GM19455 (cell line): ENCODE results near the gene RRP8.
A peak's percentile ranks its signal among the peaks of the same experiment; 100 is the strongest.

Experiments used
- ATAC-seq: cut with Tn5 transposase; IDR thresholded peaks from one replicate; pipeline ENCODE4 v1.9.1; 2021; ENCODE audit not compliant: unreplicated experiment

Gene RRP8

DNA sequence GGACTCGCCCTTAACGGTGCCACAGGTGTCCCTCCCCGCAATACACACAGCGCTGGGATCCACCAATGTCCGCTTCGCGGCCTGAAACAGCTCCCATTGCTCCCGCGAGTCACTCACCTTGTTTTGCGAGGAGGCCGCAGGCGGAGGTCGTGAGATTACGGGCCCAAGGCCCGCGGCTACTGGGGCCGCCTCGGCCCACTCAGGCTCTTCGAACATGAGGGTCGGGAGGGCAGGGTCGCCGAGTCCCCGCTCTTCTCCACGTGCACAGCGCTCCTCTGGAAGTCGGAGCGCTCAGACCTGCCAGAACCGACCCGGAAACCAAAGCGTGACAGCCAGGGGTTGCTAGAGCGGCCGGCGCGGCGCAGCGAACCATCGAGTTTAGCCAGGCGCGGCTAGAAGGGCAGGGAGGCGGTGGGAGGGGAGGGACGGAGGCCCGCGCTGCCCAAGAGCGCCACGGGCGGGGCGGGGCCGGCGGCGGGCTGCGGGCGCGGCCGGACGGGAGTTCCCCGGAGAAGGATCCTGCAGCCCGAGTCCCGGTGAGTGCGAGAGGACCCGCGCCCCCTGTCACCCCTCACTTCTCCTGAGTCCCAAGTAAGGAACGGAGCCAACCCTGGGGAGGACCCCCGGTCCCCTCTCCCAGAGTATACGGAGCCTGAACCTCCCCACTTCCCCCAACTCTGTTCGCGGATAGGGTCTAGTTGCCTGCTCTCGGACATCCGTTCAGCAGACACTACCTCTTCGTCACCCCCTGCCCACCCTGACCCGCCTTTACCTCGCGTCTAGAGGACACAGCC is at the start of gene RRP8, which contains the start of gene ILK:
Gene RRP8, minus strand, starts transcription at position 330 of the 794 bp plus-strand sequence. Its CDS starts 114 bp downstream, at position 216.
Gene ILK, plus strand, starts transcription at position 488 of the 794 bp plus-strand sequence. CDS start 498 bp downstream, outside the sequence.
- ATAC-seq, result peak; percentile 75

DNA sequence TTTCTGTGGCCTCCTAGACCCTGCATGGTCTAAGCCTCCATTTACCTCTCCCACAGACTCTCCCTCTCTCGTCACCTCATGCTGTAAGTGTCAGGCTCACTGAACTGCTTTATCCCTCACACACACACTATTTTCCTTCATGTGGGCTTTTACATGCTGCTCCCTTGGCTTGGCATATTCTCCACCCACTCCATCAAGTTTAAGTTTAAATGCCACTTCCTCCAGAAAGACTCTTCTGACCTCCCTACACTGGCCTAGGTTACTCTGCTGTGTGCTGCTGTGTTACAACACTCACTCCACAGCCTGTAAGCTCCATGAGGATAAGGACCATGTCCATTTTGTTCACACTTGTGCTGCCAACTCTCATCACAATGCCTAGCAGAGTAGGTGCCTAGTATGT is 49.7 kb upstream of the RRP8 start:
- ATAC-seq, result no peak

DNA sequence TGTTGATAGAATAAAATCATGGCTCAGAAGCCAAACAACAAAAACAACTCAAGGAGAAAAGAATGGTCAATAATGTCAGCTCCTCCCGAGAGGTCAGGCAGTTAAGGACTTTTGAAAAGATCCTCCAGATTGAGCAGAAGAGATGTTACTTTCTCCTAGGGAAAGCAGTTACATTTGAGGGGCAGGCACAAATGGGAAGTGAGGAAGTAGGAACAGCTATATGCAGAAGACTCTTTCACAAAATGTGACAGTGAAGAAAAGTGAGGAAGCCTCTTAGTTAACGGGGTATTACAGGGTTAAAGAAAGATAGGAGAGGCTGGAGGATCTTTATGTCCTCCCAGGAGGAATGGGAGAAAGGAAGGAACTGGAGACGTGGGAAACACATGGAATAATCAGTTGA is 48.8 kb upstream of the RRP8 start:
- no peak for ATAC-seq

DNA sequence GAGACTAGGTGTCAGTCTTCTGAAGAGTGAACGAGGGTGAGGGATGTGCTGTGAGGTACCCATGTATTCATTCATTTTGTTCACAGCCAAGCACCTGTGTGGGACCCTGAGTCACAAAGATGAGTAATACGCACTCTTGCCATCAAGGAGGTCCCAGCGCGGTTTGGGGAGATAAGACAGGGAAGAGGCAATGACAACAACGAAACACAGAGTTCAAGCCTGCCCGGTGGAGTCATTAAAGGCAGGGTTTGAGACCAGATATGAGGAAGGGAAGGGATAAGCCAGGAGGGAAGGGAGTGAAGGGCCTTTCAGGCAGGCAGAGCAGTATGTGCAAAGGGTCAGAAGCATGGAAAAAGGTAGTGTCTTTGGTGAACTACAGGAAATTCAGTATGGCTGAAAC is 47.6 kb upstream of the RRP8 start:
- no peak for ATAC-seq

DNA sequence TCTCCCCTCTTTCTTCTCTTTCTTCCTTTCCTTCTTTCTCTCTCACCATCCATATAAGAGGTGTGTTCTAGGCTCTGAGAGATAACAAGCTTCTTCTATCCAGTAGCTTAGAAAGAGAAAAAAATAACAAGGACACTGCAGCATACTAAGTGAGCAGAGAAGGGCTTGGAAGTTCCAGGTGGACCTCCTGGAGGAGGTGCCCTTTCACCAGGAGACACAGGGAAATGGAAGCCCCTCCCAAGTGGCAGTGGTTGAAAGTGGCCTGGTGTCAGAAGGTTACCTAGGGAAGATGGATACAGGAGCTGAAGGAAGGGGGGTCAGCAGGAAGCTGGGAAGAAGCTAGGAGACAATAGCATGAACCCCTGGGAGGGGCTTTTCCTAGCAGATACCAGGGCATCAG is 46.7 kb upstream of the RRP8 start:
- ATAC-seq, result no peak

DNA sequence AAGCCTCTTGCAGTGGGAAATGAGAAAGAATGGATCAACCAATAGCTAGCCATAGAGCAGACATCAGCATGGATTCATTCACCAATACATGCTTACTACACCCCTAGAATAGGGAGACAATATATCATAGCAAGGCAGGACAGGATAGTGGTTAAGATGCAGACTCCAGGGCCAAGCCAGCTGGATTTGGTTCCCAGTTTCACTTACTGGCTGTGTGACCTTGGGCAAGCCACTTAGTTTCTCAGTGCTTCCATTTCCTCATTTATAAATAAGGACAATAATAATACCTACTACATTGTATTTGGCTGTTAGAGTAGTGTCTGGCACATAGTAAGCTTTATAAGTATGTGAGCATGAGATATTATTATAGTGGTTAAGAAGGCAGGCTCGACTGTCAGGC is 45.1 kb upstream of the RRP8 start:
- ATAC-seq, result no peak

DNA sequence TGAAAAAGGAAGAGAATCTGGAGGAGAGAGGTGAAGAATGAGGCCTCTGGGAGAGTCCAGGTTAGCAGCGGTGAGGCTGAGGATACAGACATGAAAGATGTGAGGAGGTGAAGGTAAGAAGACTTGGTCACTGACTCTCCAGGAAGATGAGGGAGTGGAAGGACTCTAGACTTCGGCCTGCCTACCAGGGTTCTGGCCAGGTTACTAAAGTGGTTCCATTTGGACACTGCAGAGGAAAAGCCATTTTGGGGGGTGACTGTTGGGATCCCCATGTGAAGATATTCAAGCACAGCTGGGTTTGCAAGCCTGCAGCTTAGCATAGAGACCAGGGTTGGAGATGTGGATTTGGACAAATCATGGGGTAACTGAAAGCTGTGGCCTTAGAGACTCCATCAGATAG is 44.4 kb upstream of the RRP8 start:
- no peak for ATAC-seq

DNA sequence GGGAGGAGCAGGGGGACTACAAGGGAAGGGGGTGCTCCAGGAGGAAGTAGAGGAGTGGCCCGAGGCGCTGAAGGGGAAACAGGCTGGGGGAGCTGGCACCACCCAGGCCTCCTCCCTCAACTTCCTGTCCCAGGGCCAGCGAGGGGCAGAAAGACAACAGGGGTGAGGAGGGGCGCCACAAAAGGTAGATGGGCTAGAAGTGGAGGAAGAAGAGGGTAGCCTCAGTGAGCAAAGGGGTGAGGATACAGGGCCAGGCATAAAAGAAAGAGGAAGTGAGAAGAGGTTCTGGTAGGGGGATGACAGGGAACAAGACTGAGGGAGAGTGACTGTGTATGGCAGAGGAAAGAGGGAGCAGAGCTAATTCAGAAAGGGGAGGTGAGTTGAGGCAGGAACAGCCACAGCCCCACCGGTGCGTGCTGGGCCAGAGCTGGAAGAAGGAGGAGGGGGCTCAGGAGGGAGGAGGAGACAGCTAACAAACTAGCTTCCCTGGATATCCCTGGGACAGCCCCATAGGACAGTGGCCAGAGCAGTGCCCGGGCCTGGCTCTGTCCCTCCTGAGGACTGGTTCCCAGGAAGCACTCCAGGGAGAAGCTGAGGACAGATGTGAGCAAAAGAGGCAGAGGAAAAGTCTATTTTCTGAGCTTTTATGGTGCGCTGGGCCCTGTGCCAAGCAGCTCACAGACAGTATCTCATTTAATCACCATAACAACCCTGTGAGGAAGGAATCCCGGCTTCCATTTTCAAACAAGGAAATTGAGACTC is 43.7 kb upstream of the RRP8 start:
- peak; percentile 92 for ATAC-seq

DNA sequence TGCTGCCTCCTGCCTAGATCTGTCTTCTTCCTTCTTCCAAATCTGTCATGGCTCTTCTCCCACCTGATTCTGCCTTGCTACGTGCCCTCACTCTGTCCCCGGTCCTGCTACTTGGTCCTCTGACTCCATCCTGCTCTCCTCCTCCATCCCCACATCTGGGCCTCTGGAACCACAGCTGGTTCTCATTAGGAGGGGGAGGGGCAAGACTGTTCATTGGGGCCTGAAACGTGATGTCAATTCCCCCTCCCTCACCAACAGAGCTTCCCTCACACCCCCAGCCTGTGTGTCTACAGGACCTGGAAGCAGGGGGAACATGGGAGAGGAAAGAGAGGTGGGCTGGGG is 43.1 kb upstream of the RRP8 start:
- ATAC-seq, result no peak

DNA sequence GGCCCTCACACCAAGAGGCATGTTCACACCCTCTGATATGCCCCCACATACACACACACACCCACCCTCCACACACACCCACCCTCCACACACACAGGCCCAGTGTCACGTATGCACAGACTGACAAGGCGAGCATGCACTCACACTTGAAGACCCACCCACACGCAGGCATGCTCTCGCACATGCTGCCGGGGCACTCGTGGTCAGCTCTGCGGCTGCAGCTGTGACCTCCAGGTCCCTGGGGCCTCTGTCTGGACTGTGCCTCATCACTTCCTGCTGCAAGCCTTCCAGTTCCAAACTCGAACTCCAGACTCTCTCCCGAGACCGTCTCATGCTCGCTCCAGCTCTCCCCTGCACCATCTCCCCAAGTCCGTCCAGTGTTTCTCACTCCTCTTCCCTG is 42.7 kb upstream of the RRP8 start:
- no peak for ATAC-seq

DNA sequence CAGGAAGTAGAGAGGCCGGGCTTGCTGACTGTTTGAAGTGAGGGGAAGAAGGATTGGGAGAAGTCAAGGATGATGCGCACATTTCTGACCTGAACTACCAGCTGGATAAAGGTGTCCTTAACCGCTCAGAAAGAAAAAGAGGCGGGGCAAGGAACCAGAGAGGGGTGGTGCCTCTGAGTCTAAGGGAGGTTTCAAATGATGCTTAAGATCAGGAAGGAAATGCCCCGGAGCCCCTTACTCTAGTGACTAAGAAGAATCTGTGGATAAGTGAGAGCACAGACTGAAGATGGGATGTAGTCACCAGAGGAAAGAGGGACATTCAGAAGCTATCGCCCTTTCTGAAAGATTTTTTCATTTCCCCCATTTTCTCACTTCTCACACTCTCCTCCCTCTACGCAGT is 39.5 kb upstream of the RRP8 start:
- no peak for ATAC-seq

DNA sequence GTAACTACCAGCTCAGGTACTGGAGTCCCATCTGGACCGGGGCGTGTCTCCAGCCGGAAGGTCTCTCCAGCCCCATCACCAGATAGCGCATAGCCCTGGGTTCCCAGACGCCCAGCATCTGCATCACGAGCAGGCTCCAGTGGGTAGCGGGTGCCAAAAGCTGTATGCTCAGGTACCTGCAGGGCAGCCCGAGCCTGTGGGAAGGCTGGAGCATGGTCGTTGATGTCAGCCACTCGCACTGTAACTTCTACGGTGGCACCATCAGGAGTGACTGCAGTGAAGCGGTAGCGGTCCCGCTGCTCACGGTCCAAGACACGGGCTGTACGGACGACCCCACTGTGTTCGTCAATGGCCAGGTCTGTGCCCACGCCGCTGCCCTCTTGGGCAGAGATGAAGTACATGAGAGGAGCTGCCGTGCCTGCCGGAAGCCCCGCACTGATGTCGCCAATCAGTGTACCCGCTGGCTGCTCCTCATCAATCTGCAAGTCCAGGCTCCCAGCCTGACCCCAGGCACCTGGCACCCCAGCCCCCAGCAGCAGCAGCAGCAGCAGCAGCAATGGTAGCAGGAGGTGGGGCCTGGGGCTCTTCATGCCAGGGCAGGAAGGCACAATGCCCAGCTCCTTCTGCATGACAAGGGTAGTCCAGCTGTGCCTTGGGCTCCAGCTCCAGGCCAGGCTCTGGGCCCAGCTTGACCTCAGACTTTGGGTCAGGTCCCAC is 37.7 kb upstream of the RRP8 start:
- no peak for ATAC-seq

DNA sequence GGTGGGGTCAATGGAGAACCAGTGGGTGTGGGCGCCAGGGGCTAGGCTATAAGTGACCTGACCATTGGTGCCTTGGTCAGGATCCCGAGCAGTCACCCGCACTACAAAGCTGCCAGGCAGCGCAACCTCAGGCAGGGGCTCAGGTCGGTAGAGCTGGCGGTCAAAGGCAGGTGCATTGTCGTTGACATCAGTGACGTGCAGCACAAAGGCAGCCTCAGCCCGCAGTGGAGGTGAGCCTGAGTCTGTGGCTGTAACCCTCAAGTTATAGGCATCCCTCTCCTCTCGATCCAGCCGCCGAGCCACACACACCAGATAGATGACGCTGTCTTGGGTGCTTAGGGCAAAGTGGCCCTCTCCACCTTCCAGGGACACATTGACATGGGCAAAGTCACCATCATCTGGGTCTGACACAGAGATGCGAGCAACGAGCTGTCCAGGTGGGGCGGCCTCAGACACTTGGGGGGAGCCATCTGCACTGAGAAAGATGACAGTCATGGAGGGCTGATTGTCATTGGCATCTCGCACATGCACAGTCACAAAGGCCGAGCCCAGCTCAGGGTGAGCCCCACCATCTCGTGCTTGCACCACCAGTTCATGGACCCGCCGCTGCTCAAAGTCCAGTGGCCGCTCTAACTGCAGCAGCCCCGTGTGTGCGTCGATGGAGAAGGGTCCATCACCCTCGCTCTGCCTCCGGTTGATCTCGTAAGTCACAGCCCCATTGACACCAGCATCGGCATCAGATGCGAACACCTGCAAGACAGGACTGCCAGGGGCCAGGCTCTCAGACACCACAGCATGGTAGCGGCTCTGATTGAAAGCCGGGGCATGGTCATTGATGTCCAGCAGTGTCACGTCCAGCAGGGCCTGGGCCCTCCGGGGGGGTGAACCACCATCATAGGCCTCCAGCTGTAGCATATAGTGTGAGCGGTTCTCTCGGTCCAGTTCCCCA is 36.9 kb upstream of the RRP8 start:
- no peak for ATAC-seq

DNA sequence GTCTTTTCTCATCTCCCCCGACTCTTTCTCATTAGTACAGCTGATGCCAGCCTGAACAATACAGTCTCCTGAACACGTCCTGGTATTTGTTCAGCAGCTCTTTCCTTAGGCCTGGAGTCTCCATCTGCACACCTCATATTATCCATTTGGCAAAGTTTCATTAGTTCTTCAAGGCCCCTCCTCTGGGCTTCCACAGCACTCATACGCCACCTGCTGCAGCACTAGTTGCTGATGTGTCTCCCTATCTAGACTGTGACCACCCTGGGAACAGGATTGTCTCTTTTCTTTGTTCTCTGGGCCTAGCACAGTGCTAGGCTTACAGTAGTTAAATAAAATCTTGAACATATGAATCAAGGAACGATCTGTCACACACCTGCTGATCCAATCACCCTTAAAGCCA is 35.0 kb upstream of the RRP8 start:
- no peak for ATAC-seq

DNA sequence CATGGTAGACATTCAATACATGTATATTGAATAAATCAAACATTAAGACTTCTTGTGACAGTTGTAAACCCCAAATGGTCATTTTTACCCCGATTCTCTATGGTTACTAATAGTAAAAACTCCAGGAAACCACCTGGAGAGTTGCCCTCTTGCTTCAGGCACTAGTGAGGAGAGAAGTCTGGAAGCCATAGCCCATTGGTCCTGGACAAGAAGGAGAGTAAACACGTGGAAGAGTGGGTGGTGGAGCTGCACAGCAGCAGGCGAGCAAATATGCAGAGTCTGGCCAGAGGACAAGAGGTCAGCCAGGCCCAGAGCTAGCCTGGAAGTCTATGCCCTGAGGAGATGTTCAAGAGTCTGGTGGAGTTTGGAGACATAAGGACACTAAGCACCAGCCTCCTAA is 34.5 kb upstream of the RRP8 start:
- ATAC-seq, result no peak

DNA sequence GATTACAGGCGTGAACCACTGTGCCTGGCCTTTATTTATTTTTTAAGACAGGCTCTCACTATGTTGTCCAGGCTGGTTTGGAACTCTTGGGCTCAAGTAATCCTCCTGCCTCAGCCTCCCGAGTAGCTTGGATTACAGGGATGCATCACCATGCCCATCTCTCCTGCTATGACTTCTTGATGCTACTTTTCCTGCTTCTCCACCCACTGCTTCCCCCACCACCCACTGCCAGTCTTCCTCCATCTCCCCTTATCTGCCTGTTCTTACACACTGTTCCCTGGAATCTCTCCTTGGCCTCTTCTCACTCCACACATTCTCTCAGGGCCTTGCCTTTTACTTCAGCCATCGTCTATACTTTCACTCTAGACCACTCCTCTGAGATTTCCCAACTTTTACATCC is 33.1 kb upstream of the RRP8 start:
- no peak for ATAC-seq

DNA sequence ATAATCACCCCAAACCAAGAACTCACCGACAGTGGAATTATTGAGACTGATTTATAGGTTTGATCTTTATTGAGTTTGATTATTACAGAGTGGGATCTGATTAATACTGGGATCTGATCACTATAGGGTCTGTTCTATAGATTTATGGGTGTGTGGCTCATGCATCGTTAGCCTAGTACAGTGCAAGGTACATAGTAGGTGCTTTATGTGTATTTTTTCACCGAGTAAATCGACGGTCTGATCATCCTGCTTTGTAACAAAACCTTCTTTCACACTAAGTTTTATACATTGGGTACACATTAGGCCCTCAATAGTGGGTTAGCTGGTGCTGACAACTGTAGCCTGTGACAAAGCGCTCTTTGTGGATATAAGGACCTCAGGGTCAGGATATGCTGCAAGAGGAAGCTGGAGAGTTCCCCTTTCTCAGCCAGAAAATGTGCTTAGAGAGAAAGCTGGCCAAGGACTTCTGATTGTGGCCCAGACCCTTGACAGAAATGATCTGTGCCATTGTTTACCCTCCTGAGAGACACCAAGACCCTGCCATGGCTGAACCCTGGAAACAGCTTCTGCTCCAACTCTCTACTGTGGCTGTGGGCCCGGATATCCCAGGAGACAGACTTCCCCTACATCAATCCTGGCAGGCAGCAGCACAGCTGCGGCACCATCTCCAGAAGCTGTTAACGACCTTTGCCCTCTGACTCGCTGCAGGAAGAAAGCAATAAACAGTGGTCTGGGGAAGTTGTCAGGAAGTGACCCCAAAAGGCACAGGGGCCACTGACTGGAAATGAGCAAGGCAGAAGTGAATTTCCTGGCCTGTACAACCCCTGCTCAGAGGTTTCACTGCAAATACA is 31.9 kb upstream of the RRP8 start:
- no peak for ATAC-seq

DNA sequence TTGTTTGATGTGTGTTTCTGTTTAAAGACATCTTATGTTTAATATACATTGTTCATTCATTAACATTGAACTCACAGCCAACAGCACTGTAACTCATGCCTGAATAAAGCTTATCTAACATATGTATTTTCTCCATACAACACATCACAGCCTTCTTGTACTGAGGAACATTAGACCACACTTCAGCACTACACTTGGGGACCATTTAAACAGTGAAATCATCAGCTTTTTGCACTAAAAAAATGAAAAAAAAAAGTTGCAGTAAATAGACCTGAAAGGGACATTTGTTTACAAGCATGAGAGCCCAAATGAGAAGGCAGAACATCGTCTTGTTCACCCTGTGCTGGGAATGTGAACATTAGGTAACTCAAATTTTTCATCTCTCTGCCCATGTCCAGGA is 31.1 kb upstream of the RRP8 start:
- no peak for ATAC-seq

DNA sequence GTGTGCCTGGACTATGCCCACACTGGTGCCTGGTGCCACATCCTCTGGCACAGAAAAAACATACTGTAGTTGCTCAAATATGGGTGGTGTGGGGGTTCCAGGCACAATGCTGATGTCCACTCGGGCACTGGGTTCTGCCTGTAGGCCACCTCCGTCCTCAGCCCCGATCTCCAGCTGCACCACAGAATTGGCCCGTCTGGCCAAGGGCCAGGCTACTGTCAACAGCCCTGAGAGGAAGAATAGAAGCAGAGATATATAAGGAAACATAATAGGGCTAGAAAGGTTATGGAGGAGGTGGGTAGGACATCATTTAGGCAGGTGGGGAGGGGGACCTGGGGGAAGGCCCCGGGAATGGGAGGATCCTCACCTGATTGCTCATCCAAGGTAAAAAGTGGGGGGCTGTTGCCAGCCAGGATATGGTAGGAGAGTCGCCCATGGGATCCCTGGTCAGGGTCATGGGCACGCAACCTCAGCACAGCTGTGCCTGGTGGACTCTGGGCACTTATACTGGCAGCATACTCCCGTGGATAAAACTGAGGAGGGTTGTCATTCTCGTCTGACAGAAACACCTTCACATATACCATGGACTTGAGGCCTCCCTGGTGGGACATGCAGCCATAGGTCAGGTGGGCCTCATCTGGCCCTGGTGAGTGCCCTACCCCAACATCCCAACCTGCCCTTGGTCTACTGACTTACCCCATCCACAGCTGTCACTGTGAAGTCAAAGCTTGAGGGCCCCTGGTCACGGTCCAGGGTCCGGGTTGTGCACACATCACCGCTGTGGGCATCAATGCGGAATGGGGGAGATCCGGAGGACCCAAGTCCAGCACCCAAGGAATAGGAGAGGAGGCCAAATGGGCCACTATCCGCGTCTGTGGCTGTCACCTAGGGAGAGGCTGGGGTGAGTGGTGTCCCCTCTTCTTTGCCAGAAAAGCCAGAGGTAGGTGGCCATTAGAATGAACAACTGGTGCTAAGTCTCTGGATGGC is 30.3 kb upstream of the RRP8 start:
- no peak for ATAC-seq
